Endothelial cell of umbilical vein (primary cell): ENCODE measurements around the gene SPEF2.

Experiments
- CTCF ChIP-seq, 2 donors: IDR thresholded peaks; 1 replicate in 1 of 2; 2 replicates in 1 of 2; pipeline ENCODE4 v1.5.1; 2011; ENCODE audit warnings: low read length in 2 of 2, mild to moderate bottlenecking in 2 of 2, moderate library complexity in 2 of 2, control low read depth in 1 of 2, inconsistent platforms in 1 of 2, low read depth in 1 of 2; ENCODE audit not compliant: insufficient read depth in 1 of 2; ENCODE audit errors: extremely low read depth in 1 of 2
- EZH2 ChIP-seq: IDR thresholded peaks from 2 replicates; pipeline ENCODE4 v1.6.1; 2012; ENCODE audit warnings: borderline replicate concordance, low read depth, mild to moderate bottlenecking, moderate library complexity, low read length, inconsistent platforms; ENCODE audit not compliant: severe bottlenecking
- FOS ChIP-seq: IDR thresholded peaks from 2 replicates; pipeline ENCODE4 v1.6.1; 2011; ENCODE audit warnings: mild to moderate bottlenecking, low read length, moderate library complexity, borderline replicate concordance; ENCODE audit not compliant: insufficient read depth
- JUN ChIP-seq: IDR thresholded peaks from 2 replicates; pipeline ENCODE4 v1.6.1; 2011; ENCODE audit warnings: borderline replicate concordance, low read depth; ENCODE audit not compliant: insufficient read length, insufficient read depth
- MAX ChIP-seq: IDR thresholded peaks from 2 replicates; pipeline ENCODE4 v1.6.1; 2011; ENCODE audit not compliant: insufficient read depth, insufficient read length
- MYC ChIP-seq: IDR thresholded peaks from one replicate; pipeline ENCODE4 v1.6.1; 2011; ENCODE audit warnings: mild to moderate bottlenecking, low read depth, low read length

GRCh38 chr5:35600591-35600990 lies 17.1 kb upstream of the SPEF2 start:
- TF ChIP-seq CTCF (IDR thresholded peaks at IDR 0.05; ENCODE audit: extremely low read depth in 1 of 2, insufficient read depth in 1 of 2, low read depth in 1 of 2, low read length in 2 of 2) (no peak), MAX (no peak), MYC (no peak), JUN (no peak), EZH2 (no peak), FOS (no peak)
